HG03342 (cell line): ENCODE results near the gene ZNF214.
"Not testable (repeated sequence)": the region's sequence is repeated elsewhere in the genome, so short reads cannot be mapped to it uniquely, and the experiment has no call there.

ENCODE experiments used
- ATAC-seq: cut with Tn5 transposase; IDR thresholded peaks from one replicate; pipeline ENCODE4 v1.9.1; 2021; ENCODE audit warnings: mild to moderate bottlenecking, moderate library complexity; ENCODE audit not compliant: unreplicated experiment

ZNF214 gene

DNA sequence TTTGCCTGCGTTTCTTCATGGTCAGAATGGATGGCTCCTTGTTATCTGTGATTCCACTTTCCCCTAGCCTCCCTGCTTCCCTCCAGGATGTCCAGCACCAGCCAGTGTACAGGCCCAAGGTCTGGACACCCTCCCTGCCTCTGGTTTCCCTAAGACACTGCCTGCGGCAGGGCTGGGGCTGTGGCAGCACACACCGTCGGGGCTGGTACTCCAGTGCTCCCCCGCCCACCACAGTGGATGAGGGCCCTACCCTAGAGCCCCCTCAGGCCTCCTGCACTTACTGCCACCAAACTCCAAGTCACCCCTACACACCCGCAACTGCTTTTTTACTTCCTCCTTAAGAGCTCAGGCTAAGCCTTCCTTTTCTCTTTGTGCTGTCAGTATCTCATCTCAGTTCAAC, 28.9 kb downstream of the ZNF214 start:
- ATAC-seq, result no peak

DNA sequence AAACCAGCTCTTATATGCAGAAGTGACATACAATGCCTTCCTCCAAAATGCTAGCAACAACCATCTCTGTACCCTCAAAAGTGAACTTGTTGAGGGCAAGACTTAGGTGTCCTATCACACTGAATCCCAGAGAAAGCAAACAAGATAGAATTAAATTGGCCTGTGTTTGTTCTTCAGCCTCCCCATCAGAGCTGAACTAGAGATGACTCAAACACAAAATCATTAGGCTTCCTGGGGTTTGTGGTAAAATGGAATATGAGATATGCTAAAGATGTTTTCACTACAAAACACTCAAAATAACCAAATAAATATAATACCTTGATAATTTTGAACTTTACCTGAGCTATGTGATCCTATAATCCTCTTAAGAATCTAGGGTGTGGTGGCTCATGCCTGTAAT, 31.6 kb downstream of the ZNF214 start:
- no peak for ATAC-seq

DNA sequence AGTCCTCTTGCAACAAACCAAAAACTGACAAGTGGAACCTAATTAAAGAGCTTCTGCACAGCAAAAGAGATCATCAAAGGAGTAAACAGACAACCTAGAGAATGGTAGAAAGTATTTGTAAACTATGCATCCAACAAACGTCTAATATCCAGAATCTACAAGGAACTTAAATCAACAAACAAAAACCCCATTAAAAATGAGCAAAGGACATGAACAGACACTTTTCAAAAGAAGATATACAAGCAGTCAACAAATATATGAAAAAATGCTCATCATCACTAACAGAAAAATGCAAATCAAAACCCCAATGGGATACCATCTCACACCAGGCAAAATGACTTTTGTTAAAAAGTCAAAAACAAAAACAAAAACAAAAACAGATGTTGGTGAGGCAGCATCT, 33.7 kb downstream of the ZNF214 start:
- ATAC-seq, result no peak

DNA sequence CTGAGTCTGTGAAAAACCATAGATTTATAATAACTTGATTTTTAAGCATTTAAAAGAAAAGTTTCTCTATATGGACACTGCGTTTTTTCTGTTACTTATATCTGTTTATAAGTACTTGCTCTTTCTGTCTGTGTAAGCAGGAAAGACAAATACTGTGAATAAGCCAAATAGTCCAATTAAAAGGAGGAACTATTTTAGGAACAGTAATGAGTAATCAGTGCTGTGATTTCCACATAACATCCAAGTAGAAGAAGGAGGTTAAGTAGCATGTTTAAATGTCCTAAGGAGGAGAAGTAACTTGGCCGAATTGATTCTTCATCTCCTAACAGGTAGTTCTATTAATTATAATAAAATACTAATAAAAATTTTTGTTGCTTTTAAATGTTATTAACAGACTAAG, 40.8 kb downstream of the ZNF214 start:
- no peak for ATAC-seq

DNA sequence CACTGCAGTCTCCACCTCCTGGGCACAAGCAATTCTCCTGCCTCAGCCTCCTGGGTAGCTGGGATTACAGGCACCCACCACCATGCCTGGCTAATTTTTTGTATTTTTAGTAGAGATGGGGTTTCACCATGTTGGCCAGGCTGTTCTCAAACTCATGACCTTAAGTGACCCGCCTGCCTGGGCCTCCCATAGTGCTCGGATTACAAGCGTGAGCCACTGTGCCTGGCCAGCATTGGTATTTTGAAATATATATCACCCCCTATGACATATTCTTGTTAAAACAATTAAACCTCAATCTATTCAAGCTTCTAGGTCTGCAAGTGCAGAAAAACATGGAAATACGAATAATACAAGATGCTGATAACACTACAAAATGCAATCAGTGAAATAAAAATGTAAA, 50.3 kb downstream of the ZNF214 start:
- not testable (repeated sequence) for ATAC-seq

DNA sequence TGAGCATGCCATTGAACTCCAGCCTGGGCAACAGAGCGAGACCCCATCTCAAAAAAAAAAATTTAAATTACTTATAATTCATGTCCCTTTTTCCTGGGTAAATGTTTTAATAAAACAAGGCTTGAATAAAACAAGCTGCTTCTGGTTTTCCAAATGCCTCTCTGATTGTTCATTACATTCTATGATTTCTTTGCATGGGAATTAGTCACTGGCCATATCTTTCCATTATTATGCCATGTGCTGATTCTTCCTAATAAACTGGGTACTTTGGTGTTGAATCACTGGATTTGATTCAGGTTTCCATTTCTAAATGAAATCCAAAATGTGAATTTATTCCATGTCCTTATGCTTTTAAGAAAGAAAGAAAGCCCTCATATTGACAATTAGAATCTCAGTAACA, 51.3 kb downstream of the ZNF214 start:
- ATAC-seq, result no peak

DNA sequence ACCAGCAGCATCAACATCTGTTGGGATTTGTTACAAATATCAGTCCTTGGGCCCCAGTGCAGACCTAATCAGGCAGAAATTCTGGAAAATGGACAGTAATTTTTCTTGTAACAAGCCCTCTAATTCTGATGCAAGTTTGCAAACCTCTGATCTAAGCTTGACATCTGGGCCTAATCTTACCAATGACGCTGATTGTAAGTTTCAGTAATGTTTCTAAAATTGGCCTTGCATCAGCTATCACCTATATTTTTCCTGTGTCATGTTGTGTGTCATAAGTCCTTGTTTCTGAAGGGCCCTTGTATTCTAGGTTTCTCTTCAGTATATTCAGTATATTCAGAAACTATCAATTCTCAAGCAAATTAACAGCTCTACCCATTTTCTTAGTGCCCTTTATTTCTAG, 57.5 kb downstream of the ZNF214 start:
- no peak for ATAC-seq

DNA sequence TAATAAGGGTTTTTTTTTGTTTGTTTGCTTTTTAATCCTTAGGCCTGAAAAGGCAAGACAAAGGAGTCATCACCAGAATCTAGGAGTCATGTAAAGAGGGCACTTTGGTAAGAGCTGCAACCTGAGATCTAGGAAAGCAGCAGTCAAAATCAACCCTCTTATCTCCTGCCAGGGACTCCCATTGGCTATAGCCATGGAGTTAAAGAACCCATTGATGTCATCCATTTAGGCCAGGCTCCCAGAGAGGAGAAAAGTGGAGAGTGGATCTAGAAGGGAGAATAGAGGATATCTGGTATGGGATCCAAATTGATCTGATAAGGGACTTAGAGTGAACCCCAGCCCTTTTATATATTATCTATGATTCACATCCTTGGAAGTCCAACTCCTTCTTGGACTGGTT, 58.0 kb downstream of the ZNF214 start:
- ATAC-seq, result no peak

DNA sequence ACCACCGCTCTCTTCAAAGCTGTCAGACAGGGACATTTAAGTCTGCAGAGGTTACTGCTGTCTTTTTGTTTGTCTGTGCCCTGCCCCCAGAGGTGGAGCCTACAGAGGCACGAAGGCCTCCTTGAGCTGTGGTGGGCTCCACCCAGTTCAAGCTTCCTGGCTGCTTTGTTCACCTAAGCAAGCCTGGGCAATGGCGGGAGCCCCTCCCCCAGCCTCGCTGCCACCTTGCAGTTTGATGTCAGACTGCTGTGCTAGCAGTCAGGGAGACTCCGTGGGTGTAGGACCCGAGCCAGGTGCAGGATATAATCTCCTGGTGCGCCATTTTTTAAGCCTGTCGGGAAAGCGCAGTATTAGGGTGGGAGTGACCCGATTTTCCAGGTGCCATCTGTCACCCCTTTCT, 65.9 kb downstream of the ZNF214 start:
- not testable (repeated sequence) for ATAC-seq
